Measurements from ENCODE around the gene MIPOL1.
"Not testable (repeated sequence)": the region's sequence is repeated elsewhere in the genome, so short reads cannot be mapped to it uniquely, and the experiment has no call there.

Gene MIPOL1

GRCh38 chr14:37469650-37470049, 271.9 kb downstream of the MIPOL1 start:
- DNase-seq, result no peak

- DNase-seq, result no peak
Measured at GRCh38 chr14:37470251-37470650, 272.5 kb downstream of the MIPOL1 start.

- no peak for DNase-seq
Measured at GRCh38 chr14:37472906-37473305, 275.2 kb downstream of the MIPOL1 start.

- DNase-seq, result no peak
Measured at GRCh38 chr14:37474191-37474590, 276.5 kb downstream of the MIPOL1 start.

GRCh38 chr14:37480446-37481290, 282.9 kb downstream of the MIPOL1 start:
- no peak for DNase-seq

GRCh38 chr14:37482428-37482827, 284.7 kb downstream of the MIPOL1 start:
- DNase-seq, result no peak

- DNase-seq, result no peak
Measured at GRCh38 chr14:37483672-37484071, 285.9 kb downstream of the MIPOL1 start.

GRCh38 chr14:37490607-37491006, 292.9 kb downstream of the MIPOL1 start:
- no peak for DNase-seq

- DNase-seq, result no peak
Measured at GRCh38 chr14:37491076-37491475, 293.3 kb downstream of the MIPOL1 start.

GRCh38 chr14:37493606-37494005, 295.9 kb downstream of the MIPOL1 start:
- no peak for DNase-seq

GRCh38 chr14:37497422-37497821, 299.7 kb downstream of the MIPOL1 start:
- DNase-seq, result no peak

- no peak for DNase-seq
Measured at GRCh38 chr14:37501877-37502276, 304.1 kb downstream of the MIPOL1 start.

GRCh38 chr14:37508503-37508902, 310.8 kb downstream of the MIPOL1 start:
- DNase-seq, result no peak

- DNase-seq, result no peak
Measured at GRCh38 chr14:37512173-37512572, 314.4 kb downstream of the MIPOL1 start.

- no peak for DNase-seq
Measured at GRCh38 chr14:37515771-37516170, 318.0 kb downstream of the MIPOL1 start.

GRCh38 chr14:37526994-37527393, 329.3 kb downstream of the MIPOL1 start:
- no peak for DNase-seq

GRCh38 chr14:37539992-37540391, 342.3 kb downstream of the MIPOL1 start:
- no peak for DNase-seq

- DNase-seq, result no peak
Measured at GRCh38 chr14:37544407-37544806, 346.7 kb downstream of the MIPOL1 start.

GRCh38 chr14:37545174-37545573, 347.4 kb downstream of the MIPOL1 start:
- DNase-seq, result no peak

GRCh38 chr14:37546621-37547447, 349.1 kb downstream of the MIPOL1 start:
- peak; percentile 81 for DNase-seq

- no peak for DNase-seq
Measured at GRCh38 chr14:37550511-37550910, 352.8 kb downstream of the MIPOL1 start.

GRCh38 chr14:37551119-37551518, 353.4 kb downstream of the MIPOL1 start:
- no peak for DNase-seq

- no peak for DNase-seq
Measured at GRCh38 chr14:37553935-37554550, 356.3 kb downstream of the MIPOL1 start.

- DNase-seq, result not testable (repeated sequence)
Measured at GRCh38 chr14:37555596-37555995, 357.9 kb downstream of the MIPOL1 start.

All from NCI-H774 (cell line).